ENCODE results near the gene ASTN1.

Gene ASTN1

DNA sequence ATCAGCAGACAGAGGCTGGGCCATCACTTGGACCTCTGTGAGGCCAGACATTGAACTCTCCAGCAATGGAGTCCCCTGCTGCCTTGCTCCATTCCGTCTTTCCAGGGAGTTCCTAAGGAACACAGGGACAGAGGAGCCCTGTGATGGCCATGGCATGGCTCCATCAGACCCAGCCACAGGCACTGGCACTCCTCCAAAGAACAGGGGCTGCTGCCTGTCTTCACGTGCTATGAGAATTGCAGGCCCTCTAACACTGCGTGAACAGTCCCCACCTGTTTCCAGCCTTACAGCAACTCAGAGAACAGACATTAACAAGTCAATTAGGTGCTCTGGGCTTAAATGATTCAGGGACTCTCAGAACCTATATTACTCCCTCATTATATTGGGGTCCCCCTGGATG is 140.8 kb downstream of the ASTN1 start:
- H3K4me3 ChIP-seq, result no peak overlapping the region
- no peaks in the 10 kb centered on the region for H3K9me3 ChIP-seq (ENCODE audit: low read depth, low read length)
- H3K36me3 ChIP-seq (ENCODE audit: insufficient read depth, low read length), result no peaks in the 10 kb centered on the region
- no peak overlapping the region for H3K27ac ChIP-seq
- no peak for TF ChIP-seq POLR2AphosphoS5 (IDR thresholded peaks at IDR 0.05; ENCODE audit: borderline replicate concordance, low read depth, low read length)
- TF ChIP-seq FOXP2 (optimal IDR thresholded peaks at IDR 0.05; ENCODE audit: control extremely low read depth, extremely low read length, insufficient read depth), result no peak
- TF ChIP-seq EZH2 (IDR thresholded peaks at IDR 0.05), result no peak
- no peak for DNase-seq (ENCODE audit: low read depth, low spot score)
- no peak overlapping the region for H3K9ac ChIP-seq (ENCODE audit: insufficient read length)

DNA sequence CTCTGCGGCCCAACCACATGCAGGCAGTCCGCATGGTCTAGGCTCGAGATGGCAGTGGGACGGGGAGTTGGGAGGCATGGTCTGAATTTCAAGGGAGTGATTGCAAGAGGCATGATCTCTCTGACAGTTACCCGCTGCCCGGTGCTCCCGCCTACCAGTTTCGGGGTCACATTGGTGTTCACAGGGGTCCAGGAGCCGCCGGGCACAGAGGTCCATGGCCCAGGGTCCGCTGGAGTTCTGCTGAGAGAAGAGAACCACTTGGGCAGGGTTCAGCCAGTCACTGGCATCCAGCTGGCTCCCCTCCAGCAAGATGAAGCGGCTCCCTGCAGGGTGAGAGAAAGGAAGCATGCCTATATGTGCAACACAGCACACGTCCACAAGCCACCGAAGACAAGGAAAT is 141.3 kb downstream of the ASTN1 start:
- no peak overlapping the region for H3K27ac ChIP-seq
- H3K9ac ChIP-seq (ENCODE audit: insufficient read length), result no peak overlapping the region
- TF ChIP-seq EZH2 (IDR thresholded peaks at IDR 0.05), result no peak
- TF ChIP-seq POLR2AphosphoS5 (IDR thresholded peaks at IDR 0.05; ENCODE audit: borderline replicate concordance, low read depth, low read length), result no peak
- TF ChIP-seq FOXP2 (optimal IDR thresholded peaks at IDR 0.05; ENCODE audit: control extremely low read depth, extremely low read length, insufficient read depth), result no peak
- DNase-seq (ENCODE audit: low read depth, low spot score), result no peak
- no peak overlapping the region for H3K4me3 ChIP-seq
- no peaks in the 10 kb centered on the region for H3K9me3 ChIP-seq (ENCODE audit: low read depth, low read length)
- no peaks in the 10 kb centered on the region for H3K36me3 ChIP-seq (ENCODE audit: insufficient read depth, low read length)

DNA sequence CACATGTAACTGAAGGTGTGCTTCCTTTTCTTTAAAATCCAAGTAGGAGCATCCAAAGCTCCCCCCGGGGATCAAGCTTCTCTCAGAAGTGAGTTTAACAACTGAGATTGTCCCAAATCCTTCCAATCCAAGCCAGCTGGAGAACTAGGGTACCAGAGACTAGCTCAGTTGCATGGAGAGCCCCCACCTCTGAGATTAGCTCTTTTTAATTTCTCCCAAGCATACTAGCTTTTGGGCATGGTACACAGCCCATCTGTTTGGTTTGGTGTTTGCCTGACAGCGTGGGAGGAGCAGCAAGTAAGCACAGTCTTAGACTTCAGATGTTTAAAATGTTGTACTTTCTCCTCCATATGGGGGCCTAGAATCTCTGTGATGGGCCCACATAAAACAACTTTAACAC is 142.8 kb downstream of the ASTN1 start:
- Histone ChIP-seq H3K9me3 (ENCODE audit: low read depth, low read length) (no peaks in the 10 kb centered on the region), H3K27ac (no peak overlapping the region)
- TF ChIP-seq POLR2AphosphoS5 (IDR thresholded peaks at IDR 0.05; ENCODE audit: borderline replicate concordance, low read depth, low read length) (no peak), FOXP2 (optimal IDR thresholded peaks at IDR 0.05; ENCODE audit: control extremely low read depth, extremely low read length, insufficient read depth) (no peak), EZH2 (IDR thresholded peaks at IDR 0.05) (no peak)

GRCh38 chr1:177020851-177021589 is 143.5 kb downstream of the ASTN1 start:
- Histone ChIP-seq H3K4me3 (no peak overlapping the region), H3K9ac (ENCODE audit: insufficient read length) (no peak overlapping the region), H3K27ac (no peak overlapping the region), H3K9me3 (ENCODE audit: low read depth, low read length) (no peaks in the 10 kb centered on the region), H3K36me3 (ENCODE audit: insufficient read depth, low read length) (no peaks in the 10 kb centered on the region)
- TF ChIP-seq FOXP2 (optimal IDR thresholded peaks at IDR 0.05; ENCODE audit: control extremely low read depth, extremely low read length, insufficient read depth) (no peak), EZH2 (IDR thresholded peaks at IDR 0.05) (no peak), POLR2AphosphoS5 (IDR thresholded peaks at IDR 0.05; ENCODE audit: borderline replicate concordance, low read depth, low read length) (no peak)
- DNase-seq (ENCODE audit: low read depth, low spot score), result no peak

More for the DNA sequence above, 142.8 kb downstream of the ASTN1 start:
- no peak overlapping the region for H3K4me3 ChIP-seq
- no peaks in the 10 kb centered on the region for H3K36me3 ChIP-seq (ENCODE audit: insufficient read depth, low read length)
- DNase-seq (ENCODE audit: low read depth, low spot score), result no peak
- no peak overlapping the region for H3K9ac ChIP-seq (ENCODE audit: insufficient read length)

DNA sequence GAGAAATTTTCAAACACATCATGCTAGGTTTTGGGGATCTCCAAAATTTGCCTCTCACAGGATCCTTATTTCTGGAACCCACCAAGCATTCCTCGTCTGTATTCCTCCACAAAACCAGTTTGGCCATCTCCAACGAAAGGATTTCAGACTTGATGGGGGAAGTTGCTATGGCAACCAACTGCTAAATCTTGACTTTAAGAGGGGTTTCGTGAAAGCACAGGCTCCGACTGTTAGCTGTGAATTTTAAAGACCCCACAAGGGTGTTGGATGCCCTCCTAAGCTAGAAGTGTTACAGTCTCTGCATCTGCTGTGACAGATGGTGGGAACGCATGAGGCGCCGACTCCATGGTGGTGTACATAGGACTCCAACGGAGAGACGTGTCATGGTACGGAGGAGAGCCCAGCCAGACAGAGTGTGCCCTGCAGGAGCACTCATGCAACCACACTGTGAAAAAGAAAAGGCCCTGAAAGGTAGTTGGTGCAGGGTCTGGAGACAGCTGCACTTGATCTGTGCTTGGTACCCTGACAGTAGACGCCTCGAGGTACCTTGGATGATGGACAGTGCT is 147.1 kb downstream of the ASTN1 start:
- no peak for TF ChIP-seq EZH2 (IDR thresholded peaks at IDR 0.05)
- no peak for TF ChIP-seq FOXP2 (optimal IDR thresholded peaks at IDR 0.05; ENCODE audit: control extremely low read depth, extremely low read length, insufficient read depth)
- no peak for TF ChIP-seq POLR2AphosphoS5 (IDR thresholded peaks at IDR 0.05; ENCODE audit: borderline replicate concordance, low read depth, low read length)
- H3K27ac ChIP-seq, result no peak overlapping the region

DNA sequence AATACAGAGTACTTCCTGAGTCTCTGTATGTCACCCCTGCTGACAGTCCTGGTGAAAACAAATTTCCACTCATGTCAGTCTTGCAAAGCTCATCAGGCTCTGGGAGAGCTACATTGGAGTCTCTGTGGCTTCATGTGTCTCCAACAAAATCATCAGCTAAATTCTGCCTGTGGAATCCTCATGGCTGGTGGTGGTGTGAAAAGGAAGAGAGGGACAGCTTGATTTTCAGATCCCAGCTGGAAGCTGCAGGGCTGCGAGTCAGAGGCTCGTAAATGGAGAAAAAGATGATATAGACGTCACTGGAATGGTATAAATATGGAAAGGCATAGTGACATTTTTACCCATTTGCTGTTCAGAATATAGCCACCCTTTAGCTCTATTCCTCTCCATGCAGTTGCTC is 150.2 kb downstream of the ASTN1 start:
- TF ChIP-seq EZH2 (IDR thresholded peaks at IDR 0.05), result no peak
- TF ChIP-seq FOXP2 (optimal IDR thresholded peaks at IDR 0.05; ENCODE audit: control extremely low read depth, extremely low read length, insufficient read depth), result no peak
- no peak for TF ChIP-seq POLR2AphosphoS5 (IDR thresholded peaks at IDR 0.05; ENCODE audit: borderline replicate concordance, low read depth, low read length)
- no peak for DNase-seq (ENCODE audit: low read depth, low spot score)
- H3K4me3 ChIP-seq, result no peak overlapping the region
- H3K9ac ChIP-seq (ENCODE audit: insufficient read length), result no peak overlapping the region
- no peak overlapping the region for H3K27ac ChIP-seq
- no peaks in the 10 kb centered on the region for H3K9me3 ChIP-seq (ENCODE audit: low read depth, low read length)
- no peaks in the 10 kb centered on the region for H3K36me3 ChIP-seq (ENCODE audit: insufficient read depth, low read length)

More for the DNA sequence above, 147.1 kb downstream of the ASTN1 start:
- Histone ChIP-seq H3K9ac (ENCODE audit: insufficient read length) (no peak overlapping the region), H3K4me3 (no peak overlapping the region), H3K9me3 (ENCODE audit: low read depth, low read length) (no peaks in the 10 kb centered on the region), H3K36me3 (ENCODE audit: insufficient read depth, low read length) (no peaks in the 10 kb centered on the region)
- DNase-seq (ENCODE audit: low read depth, low spot score), result no peak

DNA sequence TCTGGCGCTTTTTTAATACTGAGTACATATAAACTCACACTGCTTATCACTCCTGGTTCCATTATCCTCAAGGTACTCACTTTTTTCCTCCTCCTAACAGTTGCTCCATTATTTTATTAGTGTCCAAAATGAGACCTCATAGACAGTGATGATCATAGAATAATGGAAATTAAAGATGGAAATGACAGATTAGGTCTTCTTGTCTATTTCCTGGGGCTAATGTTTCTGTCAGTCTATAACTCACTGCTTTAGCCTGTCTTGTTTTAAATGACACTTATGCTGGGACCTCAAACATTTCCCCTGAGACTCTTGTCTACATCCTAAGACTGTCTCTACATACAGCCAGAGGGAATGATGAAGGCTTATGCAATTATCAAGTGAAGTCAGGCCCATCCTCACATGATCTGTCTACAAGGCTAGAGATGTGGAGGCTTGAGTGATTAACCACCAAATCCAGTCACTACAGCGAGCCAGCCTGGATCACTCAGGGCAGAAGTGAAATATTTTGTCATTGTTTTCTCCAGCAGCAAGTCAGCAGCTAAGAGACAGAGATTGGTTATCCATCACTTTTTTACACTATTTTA is 152.1 kb downstream of the ASTN1 start:
- no peaks in the 10 kb centered on the region for H3K36me3 ChIP-seq (ENCODE audit: insufficient read depth, low read length)
- no peak overlapping the region for H3K4me3 ChIP-seq
- no peak for DNase-seq (ENCODE audit: low read depth, low spot score)
- no peak overlapping the region for H3K9ac ChIP-seq (ENCODE audit: insufficient read length)
- no peak overlapping the region for H3K27ac ChIP-seq
- no peaks in the 10 kb centered on the region for H3K9me3 ChIP-seq (ENCODE audit: low read depth, low read length)
- TF ChIP-seq POLR2AphosphoS5 (IDR thresholded peaks at IDR 0.05; ENCODE audit: borderline replicate concordance, low read depth, low read length) (no peak), EZH2 (IDR thresholded peaks at IDR 0.05) (no peak), FOXP2 (optimal IDR thresholded peaks at IDR 0.05; ENCODE audit: control extremely low read depth, extremely low read length, insufficient read depth) (no peak)

- no peaks in the 10 kb centered on the region for H3K9me3 ChIP-seq (ENCODE audit: low read depth, low read length)
- no peak for DNase-seq (ENCODE audit: low read depth, low spot score)
- no peak overlapping the region for H3K27ac ChIP-seq
- no peak overlapping the region for H3K9ac ChIP-seq (ENCODE audit: insufficient read length)
- H3K4me3 ChIP-seq, result no peak overlapping the region
- no peaks in the 10 kb centered on the region for H3K36me3 ChIP-seq (ENCODE audit: insufficient read depth, low read length)
- TF ChIP-seq FOXP2 (optimal IDR thresholded peaks at IDR 0.05; ENCODE audit: control extremely low read depth, extremely low read length, insufficient read depth) (no peak), POLR2AphosphoS5 (IDR thresholded peaks at IDR 0.05; ENCODE audit: borderline replicate concordance, low read depth, low read length) (no peak), EZH2 (IDR thresholded peaks at IDR 0.05) (no peak)
Measured at GRCh38 chr1:177011508-177011907, 153.0 kb downstream of the ASTN1 start.
